Progenitor cell of endocrine pancreas (in vitro differentiated cells): ENCODE data around the gene NAB1. TPM values are rescaled to one million over a fixed set of nuclear protein-coding genes. Genes with fewer than 3 reads are reported as not detected.

Experiments
- DNase-seq: peaks from one replicate; pipeline ENCODE4 v3.0.0; 2021; ENCODE audit warnings: low spot score; ENCODE audit not compliant: unreplicated experiment
- H3K27ac Mint-ChIP-seq: 2 replicates; pipeline ENCODE4 v1.8.0; 2021; ENCODE audit warnings: mild to moderate bottlenecking, moderate library complexity, mixed read lengths
- H3K27me3 Mint-ChIP-seq: 2 replicates; pipeline ENCODE4 v1.8.0; 2021; ENCODE audit warnings: mixed read lengths
- H3K36me3 Mint-ChIP-seq: 2 replicates; pipeline ENCODE4 v1.8.0; 2022; ENCODE audit warnings: mixed read lengths; ENCODE audit not compliant: insufficient read depth
- H3K4me1 Mint-ChIP-seq: 2 replicates; pipeline ENCODE4 v1.8.0; 2021; ENCODE audit warnings: low read depth, mixed read lengths
- H3K4me3 Mint-ChIP-seq: 2 replicates; pipeline ENCODE4 v1.8.0; 2021; ENCODE audit warnings: low read depth, mild to moderate bottlenecking, moderate library complexity, mixed read lengths
- H3K9me3 Mint-ChIP-seq: 2 replicates; pipeline ENCODE4 v1.8.0; 2021; ENCODE audit warnings: low read depth, mixed read lengths
- CTCF ChIP-seq: fragments of 200-600 bp; sonication (generic); IDR thresholded peaks from one replicate; pipeline ENCODE4 v1.5.0; 2021; ENCODE audit warnings: antibody characterized with exemption, mild to moderate bottlenecking; ENCODE audit not compliant: unreplicated experiment
- long read RNA-seq: library from polyadenylated mRNA; unstranded; transcript quantifications from one replicate; pipeline ENCODE4 v2.0.0, GENCODE V29; 2020
- total RNA-seq: library from RNA; stranded (reverse); gene quantifications from 2 replicates; pipeline ENCODE4 v1.2.1, GENCODE V29; 2021

NAB1 gene
- 57.1 and 64.1 TPM in 2 replicates for total RNA-seq
- long read RNA-seq, partial matches to known transcripts = 3 of 15 reads
- long read RNA-seq, other reads (novel, unspliced or antisense) = 8 of 15 reads

GRCh38 chr2:190649035-190649797 is at the start of gene NAB1:
Gene NAB1 (plus strand): TSS chr2:190649083. CDS start chr2:190659177, 10,094 bp downstream.
- Mint-ChIP-seq H3K27ac (peak within 1 kb of the TSS; percentile 95), H3K4me3 (peak within 1 kb of the TSS; percentile 90), H3K4me1 (peaks cover 27% of the 10 kb centered on the region), H3K36me3 (no peaks in the 10 kb centered on the region), H3K27me3 (peaks cover 14% of the 10 kb centered on the region), H3K9me3 (no peaks in the 10 kb centered on the region)
- DNase-seq = peak; percentile 51
- no peak for TF ChIP-seq CTCF

GRCh38 chr2:190599546-190600220 is 49.2 kb upstream of the NAB1 start:
- Mint-ChIP-seq H3K9me3 (peaks cover 6% of the 10 kb centered on the region), H3K27ac (no peak overlapping the region)

GRCh38 chr2:190600293-190601103 is 48.4 kb upstream of the NAB1 start:
- peaks cover under 1% of the 10 kb centered on the region for H3K36me3 Mint-ChIP-seq
- peaks cover 4% of the 10 kb centered on the region for H3K9me3 Mint-ChIP-seq
- H3K27me3 Mint-ChIP-seq = peaks cover 4% of the 10 kb centered on the region
- peaks cover 11% of the 10 kb centered on the region for H3K4me1 Mint-ChIP-seq
- DNase-seq = no peak
- no peak for TF ChIP-seq CTCF
- H3K4me3 Mint-ChIP-seq = no peak overlapping the region
- H3K27ac Mint-ChIP-seq = no peak overlapping the region

More at GRCh38 chr2:190599546-190600220, 49.2 kb upstream of the NAB1 start:
- Mint-ChIP-seq H3K4me1 (peaks cover 11% of the 10 kb centered on the region), H3K4me3 (no peak overlapping the region), H3K27me3 (peaks cover 4% of the 10 kb centered on the region), H3K36me3 (peaks cover 1% of the 10 kb centered on the region)
- DNase-seq = no peak
- no peak for TF ChIP-seq CTCF

- peaks cover 2% of the 10 kb centered on the region for H3K9me3 Mint-ChIP-seq
- H3K4me3 Mint-ChIP-seq = no peak overlapping the region
- no peak for DNase-seq
- H3K36me3 Mint-ChIP-seq = no peaks in the 10 kb centered on the region
- H3K4me1 Mint-ChIP-seq = peaks cover 26% of the 10 kb centered on the region
- H3K27ac Mint-ChIP-seq = no peak overlapping the region
- H3K27me3 Mint-ChIP-seq = peaks cover 4% of the 10 kb centered on the region
- TF ChIP-seq CTCF = no peak
Observed at GRCh38 chr2:190603374-190603773, 45.5 kb upstream of the NAB1 start.
